GM18873 (cell line): ENCODE results near the gene PPP1R15B.

Experiments
- ATAC-seq: cut with Tn5 transposase; IDR thresholded peaks from one replicate; pipeline ENCODE4 v1.9.1; 2021; ENCODE audit warnings: mild to moderate bottlenecking, moderate library complexity, moderate number of reproducible peaks; ENCODE audit not compliant: unreplicated experiment, low FRiP score

The PPP1R15B gene

DNA sequence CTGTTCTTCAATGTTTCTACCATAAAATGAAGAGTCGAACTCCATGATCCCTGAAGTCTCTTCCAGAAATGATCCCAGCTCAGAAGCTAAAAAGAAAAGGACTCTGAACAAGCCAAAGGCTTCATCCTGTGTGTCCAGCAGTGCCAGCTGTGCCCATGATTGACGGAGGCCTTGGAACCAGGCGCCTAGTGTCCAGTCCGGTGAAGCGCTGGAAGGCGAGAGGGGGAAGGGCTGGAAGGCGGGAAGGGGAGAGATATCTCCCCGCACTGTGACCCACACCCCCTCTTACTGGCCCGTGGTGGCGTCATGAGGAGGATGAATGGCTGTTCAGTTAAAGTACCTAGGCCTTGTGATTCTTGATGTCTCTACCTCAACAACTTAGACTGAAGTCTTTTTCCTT lies 41.4 kb downstream of the PPP1R15B start:
- ATAC-seq = no peak

DNA sequence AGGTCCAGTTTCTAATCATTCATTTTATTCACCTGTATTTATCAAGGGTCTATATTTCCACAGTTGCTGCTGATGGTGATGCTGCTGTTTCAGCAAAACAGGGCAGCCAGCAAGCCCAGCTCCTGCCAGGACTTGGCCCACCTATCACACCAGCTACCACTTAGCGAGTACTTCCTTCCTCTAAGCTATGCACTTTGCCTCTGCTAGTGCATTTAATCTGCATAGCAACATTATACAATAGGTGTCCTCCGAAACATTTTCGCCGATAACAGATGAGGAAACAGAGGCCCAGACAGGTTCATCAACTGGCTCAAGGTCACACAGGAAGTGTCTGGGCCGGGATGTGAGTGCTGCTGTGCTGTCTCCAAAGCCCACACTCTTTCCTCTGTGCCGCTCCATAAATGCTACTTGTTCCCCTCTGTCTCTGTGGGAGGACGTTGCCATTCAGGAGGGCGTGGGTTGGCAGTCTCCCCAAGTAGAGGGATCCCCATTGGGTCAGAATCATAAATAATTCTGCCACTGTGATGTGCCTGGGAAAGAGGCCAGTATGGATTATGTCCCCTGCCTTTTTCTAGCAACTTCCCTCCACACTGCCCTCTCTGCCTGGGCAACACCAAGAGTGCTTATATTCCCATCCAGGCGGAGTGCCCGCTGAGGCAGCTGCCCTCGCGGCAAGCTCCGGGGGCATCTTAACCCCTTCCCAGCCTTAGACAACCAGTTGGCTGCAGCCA lies 42.5 kb downstream of the PPP1R15B start:
- ATAC-seq = no peak

DNA sequence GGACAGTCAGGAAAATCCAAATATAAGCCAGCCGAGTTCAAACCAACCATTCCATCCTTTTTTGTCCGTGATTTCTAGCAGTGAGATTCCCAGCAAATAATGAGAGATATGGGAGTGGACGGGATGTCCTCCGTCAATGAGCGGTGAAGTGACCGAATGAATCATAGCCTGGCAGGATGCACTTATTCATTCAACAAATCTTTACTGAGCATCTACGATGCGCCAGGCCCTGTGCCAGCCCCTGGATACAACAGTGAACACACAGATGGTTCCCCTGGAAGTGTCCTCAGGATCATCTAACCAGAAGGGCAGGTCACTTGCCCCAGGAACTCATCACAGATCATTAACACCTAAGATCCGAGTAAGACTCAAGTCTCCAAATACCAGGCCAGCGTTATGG lies 43.7 kb downstream of the PPP1R15B start:
- no peak for ATAC-seq

DNA sequence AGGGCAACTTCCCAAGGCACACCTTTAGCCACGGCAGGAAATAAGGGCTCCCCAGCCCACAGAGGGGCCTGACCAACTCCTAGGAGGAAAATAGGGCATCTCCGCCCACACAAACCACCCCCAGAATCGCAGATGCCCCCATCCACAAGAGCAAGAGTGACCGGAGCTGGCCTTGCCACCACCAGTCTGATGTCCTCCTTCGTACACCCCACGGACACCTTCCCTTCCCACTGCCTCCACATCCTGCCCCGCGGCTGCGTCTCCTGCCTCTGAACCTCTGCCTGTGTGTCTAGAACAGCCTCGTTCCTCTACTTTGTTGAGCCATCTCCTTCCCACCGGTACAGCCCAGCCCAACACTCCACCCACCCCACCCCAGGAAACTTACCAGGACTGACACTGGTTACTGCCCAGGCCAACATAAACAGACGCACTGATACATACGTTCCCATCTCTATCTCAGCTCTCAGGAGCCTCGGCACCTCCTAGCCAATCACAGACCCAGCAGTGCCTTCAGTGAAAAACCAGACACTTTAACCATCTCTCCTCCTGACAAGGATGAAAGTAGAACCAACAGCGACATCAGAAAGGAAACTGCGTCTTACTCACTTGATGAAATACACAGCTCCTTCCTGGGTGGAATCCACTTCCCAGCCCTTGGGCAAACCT lies 44.3 kb downstream of the PPP1R15B start:
- ATAC-seq = no peak

DNA sequence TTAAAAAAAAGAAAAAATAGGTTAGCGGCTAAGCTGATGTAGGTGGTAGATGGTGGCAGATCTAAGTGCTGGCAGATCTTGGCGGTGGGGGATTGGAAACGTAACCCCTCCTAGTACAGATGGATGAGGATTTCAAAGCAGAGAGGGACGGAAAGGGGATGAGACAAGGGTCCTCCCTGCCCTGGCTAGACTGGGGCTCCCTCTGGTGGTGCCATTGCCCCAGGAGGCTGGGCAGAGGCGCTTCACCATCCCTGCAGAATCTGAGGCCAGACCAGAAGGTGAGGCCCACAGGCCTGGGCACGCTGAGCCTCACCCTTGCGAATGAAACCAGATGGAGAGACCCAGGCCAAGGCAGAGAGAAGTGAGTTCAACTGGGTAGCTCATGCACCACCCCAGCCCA lies 44.9 kb downstream of the PPP1R15B start:
- no peak for ATAC-seq

DNA sequence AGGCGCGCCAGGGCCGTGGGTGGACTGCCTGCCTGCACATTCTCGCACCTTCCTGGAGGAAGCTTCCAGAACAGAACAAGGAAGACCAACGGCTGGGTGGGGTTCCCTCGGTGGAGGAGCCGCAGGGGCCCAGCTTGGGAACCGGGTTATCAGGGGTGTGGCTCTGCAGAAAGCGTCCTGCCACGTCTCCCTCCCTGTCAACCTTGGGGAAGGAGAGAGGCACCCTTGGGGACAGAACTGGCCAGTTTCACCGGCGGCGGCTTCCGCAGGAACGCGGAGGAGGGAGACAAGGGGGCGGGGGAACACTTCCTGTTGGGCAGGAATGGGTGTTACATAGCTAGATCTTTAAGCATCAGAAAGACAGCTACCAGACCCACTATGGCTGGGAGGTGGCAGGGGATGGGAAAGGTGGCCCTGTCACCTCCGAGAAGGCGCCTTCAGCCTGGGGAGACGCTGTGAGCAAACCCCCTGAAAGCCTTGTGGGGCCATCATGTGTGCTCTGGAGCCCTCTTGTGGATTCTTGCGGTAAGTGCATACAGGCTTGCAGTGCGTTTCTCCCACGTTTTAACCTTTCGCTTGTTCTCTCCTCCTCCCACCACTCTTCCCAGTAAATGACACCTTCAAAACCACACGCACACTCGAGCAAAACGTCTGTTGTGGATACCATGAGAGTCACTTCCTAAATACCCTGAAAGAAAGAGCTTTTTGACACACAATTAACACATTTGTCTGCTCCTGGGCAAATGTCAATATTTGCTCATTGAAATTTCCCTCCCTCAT lies 48.1 kb downstream of the PPP1R15B start:
- ATAC-seq = no peak

DNA sequence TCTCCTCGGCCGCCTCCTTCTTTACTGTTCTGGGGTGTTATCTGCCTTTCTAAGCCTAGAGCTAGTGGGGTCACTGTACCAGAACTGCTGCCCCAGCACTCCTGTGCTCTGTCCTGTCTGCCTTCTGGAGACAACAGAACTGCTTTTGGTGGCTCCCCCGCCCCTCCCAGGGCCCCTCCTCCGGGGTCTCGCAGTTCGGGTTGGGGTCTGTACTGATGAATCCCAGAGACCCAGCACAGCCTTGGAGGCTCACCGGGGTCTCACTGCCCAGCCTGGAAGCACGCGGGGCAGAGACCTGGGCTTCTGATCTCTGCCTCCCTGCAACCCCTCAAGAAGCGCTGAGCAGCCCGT lies 48.7 kb downstream of the PPP1R15B start:
- ATAC-seq = no peak

DNA sequence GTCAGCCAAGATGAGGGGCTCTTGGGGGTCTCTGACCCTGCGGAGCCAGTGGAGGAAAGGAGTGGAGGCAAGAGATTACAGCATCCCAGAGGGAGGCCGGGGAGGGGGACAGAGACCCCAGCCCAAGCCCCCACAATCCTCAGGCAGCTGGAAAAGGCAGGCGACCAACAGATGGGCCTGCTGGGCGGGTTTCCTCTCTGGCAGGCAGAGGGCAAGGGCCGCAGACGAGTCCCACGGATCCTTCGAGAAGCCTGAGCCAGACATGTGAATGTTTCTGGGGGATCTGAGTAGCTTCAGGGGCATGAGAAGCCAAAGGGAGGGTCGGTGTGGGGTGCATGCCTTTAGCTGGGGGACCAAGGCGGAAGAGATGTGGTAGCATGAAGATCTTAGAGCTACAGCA lies 49.8 kb downstream of the PPP1R15B start:
- ATAC-seq = no peak

DNA sequence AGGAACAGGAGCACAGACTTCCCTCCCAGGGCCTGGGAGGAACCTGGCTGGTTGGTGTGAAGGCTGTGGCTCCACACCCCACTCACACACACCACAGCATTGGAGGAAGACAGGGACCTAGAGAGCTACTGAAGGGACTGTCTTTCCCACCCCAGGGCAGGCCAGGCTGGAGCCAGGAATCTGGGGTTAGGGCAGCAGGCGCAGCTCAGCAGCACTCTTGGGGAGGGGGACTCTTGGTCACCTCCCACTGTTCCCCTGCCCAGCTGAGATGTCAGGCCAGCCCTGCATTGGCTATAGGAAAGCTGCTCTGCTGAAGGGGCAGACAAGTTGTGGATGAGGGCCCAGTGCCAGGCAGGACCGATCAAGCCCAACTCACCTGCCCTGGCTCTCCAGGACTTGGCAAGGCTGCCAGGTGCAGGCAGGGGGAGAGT lies 50.3 kb downstream of the PPP1R15B start:
- no peak for ATAC-seq

DNA sequence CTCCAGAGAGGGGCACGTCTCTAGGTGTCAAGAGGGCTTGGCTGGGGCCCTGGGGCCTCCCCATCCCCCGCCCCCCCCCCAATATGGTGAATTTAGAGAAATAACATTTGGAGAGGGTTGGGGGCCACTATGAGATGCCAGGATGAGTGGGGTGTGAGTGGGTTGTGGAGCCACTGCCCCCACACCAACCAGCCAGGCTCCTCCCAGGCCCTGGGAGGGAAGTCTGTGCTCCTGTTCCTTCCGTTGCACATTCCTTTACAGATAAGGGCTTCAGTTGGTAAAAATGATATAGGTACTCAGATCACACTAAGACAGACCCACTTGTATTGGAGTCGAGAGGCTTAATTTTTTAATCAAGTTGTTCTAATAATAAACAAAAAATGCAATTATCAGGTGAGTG lies 51.3 kb downstream of the PPP1R15B start:
- ATAC-seq = no peak

DNA sequence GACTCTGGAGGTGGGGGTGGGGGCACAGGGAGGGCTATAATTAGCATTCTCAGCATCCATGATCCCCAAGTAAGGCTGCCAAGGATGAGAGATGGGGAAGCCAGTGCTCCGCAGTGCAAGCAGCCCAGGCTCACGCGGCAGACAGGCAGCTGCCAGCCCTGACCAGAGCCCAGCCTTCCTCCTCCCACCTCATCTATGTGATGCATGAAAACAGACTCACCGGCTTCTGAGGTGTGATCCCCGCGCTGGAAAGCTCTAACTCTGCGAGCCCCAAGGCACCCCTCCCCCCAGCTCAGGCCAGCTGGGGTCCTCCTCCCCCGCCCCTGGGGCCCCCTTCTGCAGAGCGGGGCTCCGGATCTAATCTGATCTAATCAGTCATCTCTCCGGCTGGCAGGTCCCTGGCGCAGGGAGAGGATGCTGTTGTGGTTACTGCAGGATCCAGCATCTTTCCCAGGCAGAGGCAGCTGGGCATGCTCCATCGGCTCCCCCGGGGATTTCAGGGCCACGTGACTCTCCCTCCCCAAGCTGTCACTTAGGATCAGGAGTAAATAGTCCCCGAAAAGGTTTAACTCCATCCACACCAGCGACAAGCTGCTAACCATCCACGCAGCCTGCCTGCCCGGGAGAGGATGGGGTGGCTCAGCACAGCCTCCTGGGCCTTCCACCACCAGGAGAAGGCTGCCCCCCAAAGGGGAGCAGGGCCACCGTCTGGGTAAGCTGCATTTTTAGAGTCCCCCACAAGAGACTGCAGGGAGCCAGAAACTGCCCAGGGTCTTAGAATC lies 52.0 kb downstream of the PPP1R15B start, which contains the start of gene PLEKHA6:
TSS of gene PLEKHA6 (minus strand) at position 456 of the 782 bp plus-strand sequence. CDS start 86,202 bp downstream, outside the sequence.
- ATAC-seq = no peak

DNA sequence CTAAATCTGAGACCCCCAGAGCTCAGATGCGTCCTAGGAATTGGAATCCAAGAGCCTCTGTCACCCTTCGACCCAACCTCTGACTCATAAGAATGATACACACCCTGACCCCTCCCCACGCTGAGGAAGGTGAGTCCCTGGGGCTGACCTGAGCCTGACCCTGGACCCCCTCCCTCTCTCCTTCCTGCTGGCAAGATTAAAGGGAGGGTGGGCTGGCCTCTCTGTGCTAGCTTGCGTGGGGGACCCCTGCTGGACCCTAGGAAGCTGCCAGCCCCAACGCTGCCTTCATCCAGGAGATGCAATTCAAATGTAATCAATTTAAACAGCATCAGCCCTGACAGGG lies 52.5 kb downstream of the PPP1R15B start:
- no peak for ATAC-seq

DNA sequence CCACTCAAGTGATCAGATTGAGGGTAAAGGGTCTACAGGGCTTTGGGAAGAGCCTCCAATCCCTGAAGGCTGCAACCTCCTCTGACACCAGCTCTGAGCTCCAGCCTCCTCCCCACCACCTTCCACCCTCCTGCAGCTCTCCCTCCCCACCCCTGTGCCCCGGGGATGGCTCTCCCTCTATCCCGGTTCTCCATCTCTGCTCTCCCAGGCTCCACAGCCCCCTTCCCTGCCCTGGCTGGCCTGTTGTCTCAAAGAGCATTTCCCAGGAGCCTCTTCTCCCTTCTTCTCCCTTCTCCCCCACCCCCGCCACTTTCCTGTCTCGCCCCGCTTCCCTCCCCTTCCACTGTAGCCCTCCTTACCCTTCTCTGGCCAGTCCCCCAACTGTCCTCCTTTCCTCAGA lies 53.0 kb downstream of the PPP1R15B start:
- no peak for ATAC-seq

DNA sequence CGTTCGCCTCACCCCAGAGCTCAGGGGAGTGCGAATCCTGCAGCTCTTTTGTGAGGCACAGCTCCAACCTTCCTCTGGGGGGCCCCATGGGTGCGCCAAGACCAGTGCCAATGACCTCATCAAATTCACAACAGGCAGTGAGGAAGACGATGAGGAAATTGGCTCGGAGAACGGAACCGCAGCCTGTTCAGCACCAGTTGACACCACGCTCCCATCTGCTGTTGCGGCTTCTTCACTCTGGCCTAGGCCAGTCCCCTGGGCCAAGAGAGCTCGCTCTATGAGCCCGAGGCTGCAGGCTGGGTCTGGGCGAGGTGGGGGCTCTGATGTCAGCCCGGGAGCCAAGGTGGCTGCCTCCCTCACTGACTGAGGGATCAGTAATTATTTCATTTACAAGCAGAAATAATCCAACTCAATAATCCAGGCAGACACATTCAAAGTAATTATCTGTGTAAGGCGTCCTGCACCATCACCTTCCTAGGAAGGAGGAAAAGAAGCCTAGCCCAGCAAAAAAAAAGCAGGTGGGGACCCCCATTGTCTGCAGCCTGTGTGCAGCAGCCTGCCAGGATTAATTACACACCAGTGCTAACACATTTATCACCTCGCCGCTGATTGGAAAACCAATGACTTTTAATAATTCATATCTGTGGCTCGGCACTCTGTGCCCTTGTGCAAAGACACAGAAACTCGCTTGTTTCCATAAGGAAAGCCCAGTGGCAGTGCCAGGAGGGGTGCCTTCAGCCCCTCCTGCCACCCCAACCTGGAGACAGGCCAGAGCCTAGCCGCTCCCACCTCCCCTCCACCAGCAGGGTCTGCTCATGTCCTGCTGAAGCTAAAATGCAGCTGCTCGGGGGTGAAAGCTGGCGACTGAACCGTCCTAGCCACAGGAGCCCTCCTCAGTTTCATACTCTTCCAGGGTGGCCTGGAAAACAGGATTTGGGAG lies 53.8 kb downstream of the PPP1R15B start:
- no peak for ATAC-seq

DNA sequence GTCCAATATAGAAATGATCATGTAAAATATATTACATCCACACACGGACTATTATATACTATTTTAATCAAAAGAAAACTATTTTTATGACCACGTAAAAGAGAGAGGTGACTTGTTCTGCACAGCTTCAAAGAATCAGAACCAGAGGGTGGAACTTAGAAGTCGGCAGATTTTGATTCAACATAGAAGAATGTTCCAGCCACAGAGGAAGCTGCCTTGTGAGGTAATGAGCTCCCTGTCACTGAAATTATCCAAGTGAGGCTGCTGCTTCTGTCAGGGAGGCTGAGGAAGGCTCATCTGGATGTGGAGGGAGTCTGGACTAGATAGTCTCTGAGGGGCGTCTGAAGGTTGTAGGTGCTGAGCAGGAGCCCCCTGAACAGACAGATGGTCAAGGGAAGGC lies 54.6 kb downstream of the PPP1R15B start:
- ATAC-seq = no peak

DNA sequence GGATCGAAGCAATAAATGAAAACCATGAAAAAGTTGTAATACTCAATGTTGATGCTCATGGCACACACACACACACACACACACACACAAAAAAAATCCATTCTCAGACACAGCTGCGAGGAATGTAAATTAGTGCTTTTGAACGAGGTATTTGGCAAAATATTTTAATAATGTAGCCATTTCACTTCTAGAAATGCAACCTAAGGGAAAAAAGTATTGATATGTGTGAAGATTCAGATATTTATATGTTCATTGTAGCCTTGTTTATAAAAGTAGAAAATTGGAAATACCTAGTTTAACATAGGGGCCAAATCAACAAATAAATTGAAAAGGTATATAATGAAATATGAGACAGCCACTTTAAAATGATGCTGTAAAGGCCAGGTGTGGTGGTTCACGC lies 55.7 kb downstream of the PPP1R15B start:
- ATAC-seq = no peak

DNA sequence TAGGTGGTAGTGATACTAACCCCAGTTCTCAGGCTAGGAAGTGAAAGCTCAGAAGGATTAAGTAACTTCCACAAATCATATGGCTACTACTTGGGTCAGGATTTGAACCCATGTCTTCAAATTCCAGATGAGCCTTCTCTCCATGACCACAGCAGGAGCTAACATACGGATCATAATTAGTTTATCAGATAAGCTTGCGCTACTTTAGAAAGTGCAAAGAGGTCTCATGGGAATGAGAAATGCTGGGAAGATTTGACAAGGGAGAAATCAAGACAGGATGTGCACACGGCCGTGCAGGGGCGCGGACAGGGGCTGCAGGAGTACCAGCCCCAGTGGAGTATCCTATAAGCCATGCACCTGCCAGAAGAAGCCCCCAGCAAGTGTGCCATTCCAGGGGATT lies 57.0 kb downstream of the PPP1R15B start:
- no peak for ATAC-seq
